Small intestine (tissue), 7 donors: ENCODE results near the gene FRAT2. TPM values are rescaled to one million over a fixed set of nuclear protein-coding genes. Genes with fewer than 3 reads are reported as not detected.
A peak's percentile ranks its signal among the peaks of the same experiment; 100 is the strongest.
"Not testable (repeated sequence)": the region's sequence is repeated elsewhere in the genome, so short reads cannot be mapped to it uniquely, and the experiment has no call there.

Experiments used
- DNase-seq, 2 donors: peaks; one replicate each; pipeline versions ENCODE4 v3.0.0 to v3.0.0-alpha.2; 2013
- FAIRE-seq: peaks from 2 replicates; lab custom pipeline; 2012; peaks lifted over from hg19 to GRCh38; lab: Jason Lieb, UNC
- H3K27ac ChIP-seq, 3 donors: one replicate each; pipeline ENCODE4 v1.5.1; 2013; ENCODE audit warnings: low read length in 2 of 3, mild to moderate bottlenecking in 2 of 3, control low read depth in 1 of 3, inconsistent platforms in 1 of 3, low read depth in 1 of 3, moderate library complexity in 1 of 3
- H3K27me3 ChIP-seq, 3 donors: one replicate each; pipeline ENCODE4 v1.6.1; 2013; ENCODE audit warnings: low read length in 3 of 3, inconsistent platforms in 1 of 3; ENCODE audit not compliant: control insufficient read depth in 3 of 3, insufficient read depth in 3 of 3
- H3K36me3 ChIP-seq, 3 donors: one replicate each; pipeline ENCODE4 v1.6.1; 2013; ENCODE audit warnings: low read length in 3 of 3, inconsistent platforms in 1 of 3, low read depth in 1 of 3, mild to moderate bottlenecking in 1 of 3, moderate library complexity in 1 of 3; ENCODE audit not compliant: control insufficient read depth in 3 of 3, insufficient read depth in 2 of 3
- H3K4me1 ChIP-seq, 3 donors: one replicate each; pipeline ENCODE4 v1.6.1; 2013; ENCODE audit warnings: low read length in 2 of 3, inconsistent platforms in 1 of 3, low read depth in 1 of 3, mild to moderate bottlenecking in 1 of 3, moderate library complexity in 1 of 3; ENCODE audit not compliant: control insufficient read depth in 3 of 3, insufficient read depth in 2 of 3
- H3K4me3 ChIP-seq, 3 donors: one replicate each; pipeline ENCODE4 v1.5.1; 2013; ENCODE audit warnings: low read length in 3 of 3, control low read depth in 1 of 3, inconsistent platforms in 1 of 3, low read depth in 1 of 3, mild to moderate bottlenecking in 1 of 3, moderate library complexity in 1 of 3
- H3K9me3 ChIP-seq, 2 donors: one replicate each; pipeline ENCODE4 v1.6.1; 2013; ENCODE audit warnings: low read depth in 1 of 2, low read length in 1 of 2; ENCODE audit not compliant: control insufficient read depth in 2 of 2, insufficient read depth in 1 of 2
- WGBS, 3 donors: extraction: QIAGEN DNeasy Blood & Tissue Kit; methylation state at CpG; one replicate each; pipeline ENCODE4 v1.1.7; 2013; 5-methylcytosine and 5-hydroxymethylcytosine counted together
- polyA plus RNA-seq, 4 donors: library from polyadenylated mRNA; stranded (reverse) in 3 of 4; unstranded in 1 of 4; fragments of 200-250 nt in 3 of 4; fragments of 120-200 nt in 1 of 4; gene quantifications; one replicate each; pipeline versions ENCODE4 v1.2.1 to v1.2.3, GENCODE V29; 2013
- donor health status: healthy with polysubstance abuse.
- donor health status: control.
- donor health status: control.
- donor health status: Bipolar disorder and iron deficiency.
- donor health status: healthy.

FRAT2 gene
- polyA plus RNA-seq, 4 donors: 23.2 to 38.2 (median 29.1) TPM

GRCh38 chr10:97290576-97291356 lies 43.8 kb downstream of the FRAT2 start:
- not testable (repeated sequence) for H3K9me3 ChIP-seq, H3K27me3 ChIP-seq, DNase-seq, FAIRE-seq
- H3K36me3 ChIP-seq: peaks cover 0 to 10% (median 0%) of the 10 kb centered on the region in 3 donors
- 86 to 91% (median 88%) methylated on average over 17 of the region's 17 CpGs for WGBS, 3 donors
- H3K4me1 ChIP-seq: peaks cover 0 to 18% (median 0%) of the 10 kb centered on the region in 3 donors
- peak overlapping the region in 1 of 3 donors; percentile 88 for H3K4me3 ChIP-seq
- peak overlapping the region in 1 of 3 donors; percentile 99 for H3K27ac ChIP-seq

GRCh38 chr10:97290076-97290475 lies 44.5 kb downstream of the FRAT2 start:
- H3K4me3 ChIP-seq, H3K27ac ChIP-seq, H3K9me3 ChIP-seq, H3K27me3 ChIP-seq, DNase-seq, FAIRE-seq: not testable (repeated sequence)
- WGBS, 3 donors: 95 to 96% (median 96%) methylated on average over 13 of the region's 13 CpGs
- Histone ChIP-seq H3K4me1 (peaks cover 0 to 18% (median 0%) of the 10 kb centered on the region in 3 donors), H3K36me3 (peaks cover 0 to 13% (median 0%) of the 10 kb centered on the region in 3 donors)

Other genes with a start within 250 kb of the FRAT2 start
- gene SLIT1, start 148.8 kb downstream of the FRAT2 start, polyA plus RNA-seq: under 1 TPM in 3 of 4 donors, not detected in 1; under 0.01 to 0.40 (median 0.12) TPM
- gene ARHGAP19, start 42.1 kb downstream of the FRAT2 start, polyA plus RNA-seq: 10 to 100 TPM in 1 of 4 donors, 1 to 10 TPM in 3; 2.2 to 15.2 (median 3.7) TPM
- 1 to 10 TPM; 3.8 to 6.1 (median 5.4) TPM for gene FRAT1, start 15.5 kb downstream of the FRAT2 start, polyA plus RNA-seq
- 10 to 100 TPM in 2 of 4 donors, 1 to 10 TPM in 2; 6.0 to 24.5 (median 12.5) TPM for gene RRP12, start 66.6 kb upstream of the FRAT2 start, polyA plus RNA-seq
- gene PGAM1, start 91.5 kb upstream of the FRAT2 start, polyA plus RNA-seq: 100 to 1,000 TPM; 129 to 300 (median 235) TPM
- gene EXOSC1, start 111.3 kb upstream of the FRAT2 start, polyA plus RNA-seq: 10 to 100 TPM; 33.8 to 47.1 (median 37.9) TPM
- 10 to 100 TPM; 17.0 to 36.0 (median 28.9) TPM for gene ZDHHC16, start 111.4 kb upstream of the FRAT2 start, polyA plus RNA-seq
- gene MMS19, start 163.7 kb upstream of the FRAT2 start, polyA plus RNA-seq: 10 to 100 TPM; 44.7 to 55.3 (median 50.5) TPM
- gene UBTD1, start 164.2 kb upstream of the FRAT2 start, polyA plus RNA-seq: 1 to 10 TPM; 1.1 to 7.6 (median 4.8) TPM
- gene ANKRD2, start 238.1 kb upstream of the FRAT2 start, polyA plus RNA-seq: 1 to 10 TPM in 2 of 4 donors, under 1 TPM in 2; 0.04 to 8.6 (median 2.0) TPM
- gene HOGA1, start 249.7 kb upstream of the FRAT2 start, polyA plus RNA-seq: 10 to 100 TPM in 1 of 4 donors, under 1 TPM in 3; 0.45 to 12.1 (median 0.66) TPM